ENCODE measurements around the gene MINDY4. TPM values are rescaled to one million over a fixed set of nuclear protein-coding genes. Genes with fewer than 3 reads are reported as not detected.

The MINDY4 gene
- total and polyA plus RNA-seq, 2 donors (not counting 1 experiment from before 2014, with no cell fraction given) = 0.12 to 1.1 TPM

GRCh38 chr7:30913821-30914515 lies 142.8 kb downstream of the MINDY4 start:
- H3K4me2 ChIP-seq (replicated peaks; ENCODE audit: low read depth, low read length, poor library complexity, severe bottlenecking) = no peak overlapping the region
- POLR2A ChIA-PET = no interaction called here
- H3K27me3 Mint-ChIP-seq = peaks cover 5% of the 10 kb centered on the region

GRCh38 chr7:30914596-30914995 lies 143.4 kb downstream of the MINDY4 start:
- POLR2A ChIA-PET = no interaction called here
- Histone ChIP-seq H3K4me3 (ENCODE audit: control extremely low read depth in 1 of 5, extremely low read depth in 1 of 5, insufficient read depth in 1 of 5, low read depth in 2 of 5, low read length in 4 of 5) (no peak overlapping the region), H3K9ac (ENCODE audit: low read length) (no peak overlapping the region), H4K20me1 (ENCODE audit: control insufficient read depth, insufficient read depth, low read length, poor library complexity, severe bottlenecking) (no peaks in the 10 kb centered on the region), H3K9me3 (ENCODE audit: control extremely low read depth in 1 of 3, control insufficient read depth in 2 of 3, insufficient read depth in 1 of 3, low read length in 2 of 3) (no peaks in the 10 kb centered on the region), H3K27ac (ENCODE audit: low read length in 2 of 2) (no peak overlapping the region), H3K27me3 (replicated peaks in 1 of 4; ENCODE audit: control extremely low read depth in 1 of 4, control insufficient read depth in 3 of 4, insufficient read depth in 4 of 4, low read length in 3 of 4) (no peaks in the 10 kb centered on the region), H3K4me1 (ENCODE audit: control insufficient read depth in 2 of 2, insufficient read depth in 2 of 2, low read length in 2 of 2) (no peaks in the 10 kb centered on the region), H2AFZ (ENCODE audit: insufficient read depth, low read depth, low read length, poor library complexity, severe bottlenecking) (no peak overlapping the region), H3K36me3 (replicated peaks in 1 of 2; ENCODE audit: control extremely low read depth in 1 of 2, control insufficient read depth in 1 of 2, extremely low read depth in 1 of 2, insufficient read depth in 2 of 2, low read length in 1 of 2) (no peaks in the 10 kb centered on the region), H3K79me2 (ENCODE audit: control insufficient read depth, insufficient read depth, low read length) (no peaks in the 10 kb centered on the region), H3K4me2 (replicated peaks; ENCODE audit: low read depth, low read length, poor library complexity, severe bottlenecking) (no peak overlapping the region)
- H3K27ac Mint-ChIP-seq = no peak overlapping the region
- intact Hi-C loops (cut with micrococcal nuclease) = no loop called here
- no peaks in the 10 kb centered on the region for H3K4me1 Mint-ChIP-seq
- CTCF ChIA-PET = no interaction called here
- TF ChIP-seq EZH2 (IDR thresholded peaks at IDR 0.05; ENCODE audit: borderline replicate concordance, insufficient read depth, low read depth, low read length, poor library complexity, severe bottlenecking) (no peak), CTCF (IDR thresholded peaks at IDR 0.05) (no peak)
- H3K4me3 Mint-ChIP-seq = no peak overlapping the region
- WGBS (ENCODE audit: insufficient coverage) = 67% methylated on average over 2 of the region's 4 CpGs
- H3K27me3 Mint-ChIP-seq = peaks cover 5% of the 10 kb centered on the region
- H3K9me3 Mint-ChIP-seq (ENCODE audit: insufficient read depth) = no peaks in the 10 kb centered on the region
- no peak for DNase-seq
- no peak for ATAC-seq (ENCODE audit: low read depth)

More at GRCh38 chr7:30913821-30914515, 142.8 kb downstream of the MINDY4 start:
- Mint-ChIP-seq H3K4me3 (no peak overlapping the region), H3K9me3 (ENCODE audit: insufficient read depth) (no peaks in the 10 kb centered on the region), H3K4me1 (no peaks in the 10 kb centered on the region), H3K27ac (no peak overlapping the region)
- ATAC-seq (ENCODE audit: low read depth) = no peak
- CTCF ChIA-PET = interaction anchor here (1.4 kb wide), 1 partner anchor 25 kb away, joined by 4 read pairs; no protein-coding TSS in a partner anchor
- 87% methylated on average over 14 of the region's 16 CpGs for WGBS (ENCODE audit: insufficient coverage)
- Histone ChIP-seq H3K27ac (ENCODE audit: low read length in 2 of 2) (no peak overlapping the region), H3K79me2 (ENCODE audit: control insufficient read depth, insufficient read depth, low read length) (no peaks in the 10 kb centered on the region), H3K9me3 (ENCODE audit: control extremely low read depth in 1 of 3, control insufficient read depth in 2 of 3, insufficient read depth in 1 of 3, low read length in 2 of 3) (no peaks in the 10 kb centered on the region), H4K20me1 (ENCODE audit: control insufficient read depth, insufficient read depth, low read length, poor library complexity, severe bottlenecking) (no peaks in the 10 kb centered on the region), H3K4me1 (ENCODE audit: control insufficient read depth in 2 of 2, insufficient read depth in 2 of 2, low read length in 2 of 2) (no peaks in the 10 kb centered on the region), H3K36me3 (replicated peaks in 1 of 2; ENCODE audit: control extremely low read depth in 1 of 2, control insufficient read depth in 1 of 2, extremely low read depth in 1 of 2, insufficient read depth in 2 of 2, low read length in 1 of 2) (no peaks in the 10 kb centered on the region), H3K9ac (ENCODE audit: low read length) (no peak overlapping the region), H2AFZ (ENCODE audit: insufficient read depth, low read depth, low read length, poor library complexity, severe bottlenecking) (no peak overlapping the region), H3K4me3 (ENCODE audit: control extremely low read depth in 1 of 5, extremely low read depth in 1 of 5, insufficient read depth in 1 of 5, low read depth in 2 of 5, low read length in 4 of 5) (no peak overlapping the region), H3K27me3 (replicated peaks in 1 of 4; ENCODE audit: control extremely low read depth in 1 of 4, control insufficient read depth in 3 of 4, insufficient read depth in 4 of 4, low read length in 3 of 4) (no peaks in the 10 kb centered on the region)
- intact Hi-C loops (cut with micrococcal nuclease) = no loop called here
- no peak for TF ChIP-seq CTCF (IDR thresholded peaks at IDR 0.05)
- no peak for DNase-seq
